Right forelimb (tissue), 1 donor: Measurements from ENCODE around the gene TTLL11.

Experiments
- DNase-seq: peaks from one replicate; pipeline ENCODE4 v3.0.0-alpha.2; 2018

Gene TTLL11

GRCh38 chr9:121844098-121844497, 249.0 kb downstream of the TTLL11 start:
- no peak for DNase-seq

- no peak for DNase-seq
Observed at GRCh38 chr9:121842612-121842978, 250.5 kb downstream of the TTLL11 start.

GRCh38 chr9:121841771-121842611, 251.1 kb downstream of the TTLL11 start:
- no peak for DNase-seq

GRCh38 chr9:121840838-121841760, 252.0 kb downstream of the TTLL11 start:
- no peak for DNase-seq

- no peak for DNase-seq
Observed at GRCh38 chr9:121839726-121840500, 253.2 kb downstream of the TTLL11 start.

- no peak for DNase-seq
Observed at GRCh38 chr9:121838746-121839669, 254.1 kb downstream of the TTLL11 start.

- DNase-seq, result no peak
Observed at GRCh38 chr9:121837113-121837961, 255.8 kb downstream of the TTLL11 start.

GRCh38 chr9:121836366-121836885, 256.7 kb downstream of the TTLL11 start:
- DNase-seq, result no peak

GRCh38 chr9:121835587-121836365, 257.3 kb downstream of the TTLL11 start:
- DNase-seq, result no peak

- DNase-seq, result no peak
Observed at GRCh38 chr9:121833061-121833460, 260.0 kb downstream of the TTLL11 start.

GRCh38 chr9:121831869-121832268, 261.2 kb downstream of the TTLL11 start:
- DNase-seq, result no peak

GRCh38 chr9:121830441-121831140, 262.5 kb downstream of the TTLL11 start:
- no peak for DNase-seq

- no peak for DNase-seq
Observed at GRCh38 chr9:121827251-121827967, 265.7 kb downstream of the TTLL11 start.

GRCh38 chr9:121826711-121827110, 266.4 kb downstream of the TTLL11 start:
- no peak for DNase-seq

GRCh38 chr9:121825031-121825691, 267.9 kb downstream of the TTLL11 start:
- no peak for DNase-seq

- DNase-seq, result no peak
Observed at GRCh38 chr9:121824651-121825030, 268.5 kb downstream of the TTLL11 start.

GRCh38 chr9:121823451-121824169, 269.5 kb downstream of the TTLL11 start:
- DNase-seq, result no peak
